Testis (tissue), 3 donors: Measurements from ENCODE around the gene NCAM1. TPM values are rescaled to one million over a fixed set of nuclear protein-coding genes. Genes with fewer than 3 reads are reported as not detected.

Experiments used
- DNase-seq: peaks from one replicate; pipeline ENCODE4 v3.0.0-alpha.2; 2019
- H3K27ac ChIP-seq, 2 donors: fragments of 200-600 bp; sonication (generic); one replicate each; pipeline ENCODE4 v1.5.1; 2019
- H3K27me3 ChIP-seq: fragments of 200-600 bp; sonication (generic); one replicate; pipeline ENCODE4 v1.5.1; 2019
- H3K36me3 ChIP-seq: fragments of 200-600 bp; sonication (generic); one replicate; pipeline ENCODE4 v1.5.1; 2017; ENCODE audit warnings: low read depth; ENCODE audit errors: missing control alignments
- H3K4me1 ChIP-seq: fragments of 200-600 bp; sonication (generic); one replicate; pipeline ENCODE4 v1.5.1; 2019
- H3K4me3 ChIP-seq, 2 donors: fragments of 200-600 bp; sonication (generic); one replicate each; pipeline ENCODE4 v1.5.1; 2017 to 2019
- H3K9me3 ChIP-seq: fragments of 200-600 bp; sonication (generic); one replicate; pipeline ENCODE4 v1.5.1; 2017
- POLR2A ChIP-seq: fragments of 450-650 bp; IDR thresholded peaks from one replicate; pipeline ENCODE4 v1.6.1; 2017; ENCODE audit warnings: antibody characterized with exemption, mild to moderate bottlenecking, moderate library complexity
- WGBS, 2 donors: methylation state at CpG; one replicate each; pipeline ENCODE4 v1.1.5; 2018; 5-methylcytosine and 5-hydroxymethylcytosine counted together
- intact Hi-C: fragments of 100-400 bp; cut with DNase I; formaldehyde crosslinking; loops from one replicate; pipeline ENCODE4 v1.15.1; 2023; ENCODE audit warnings: low total_unique reads
- polyA plus RNA-seq: library from polyadenylated mRNA; stranded (reverse); fragments of 350-450 nt; fragmentation: Illumina TruSeq; extraction: RNeasy Lipid Tissue Mini Kit (QIAGEN cat#74804); gene quantifications from one replicate; pipeline ENCODE4 v1.2.3, GENCODE V29; 2014; ENCODE audit warnings: low read depth, low replicate concordance; ENCODE audit not compliant: insufficient read depth
- total RNA-seq, 2 donors: library from RNA; depleted of rRNA; stranded (reverse); fragments of >200 nt; gene quantifications; one replicate each; pipeline ENCODE4 v1.2.3, GENCODE V29; 2016
- TF ChIP-seq, protein P1 (sequence below), 3 experiments: fragments of 450-650 bp in 2 of 3; fragments of 200-600 bp in 1 of 3; sonication (generic) in 1 of 3; IDR thresholded peaks; one replicate each; pipeline ENCODE4 v1.5.1; 2016 to 2019; ENCODE audit warnings: antibody characterized with exemption in 3 of 3, mild to moderate bottlenecking in 2 of 3, moderate library complexity in 1 of 3

The NCAM1 gene
- total and polyA plus RNA-seq, 3 donors from 2014 or later: 12.3 to 33.3 (median 13.8) TPM

DNA sequence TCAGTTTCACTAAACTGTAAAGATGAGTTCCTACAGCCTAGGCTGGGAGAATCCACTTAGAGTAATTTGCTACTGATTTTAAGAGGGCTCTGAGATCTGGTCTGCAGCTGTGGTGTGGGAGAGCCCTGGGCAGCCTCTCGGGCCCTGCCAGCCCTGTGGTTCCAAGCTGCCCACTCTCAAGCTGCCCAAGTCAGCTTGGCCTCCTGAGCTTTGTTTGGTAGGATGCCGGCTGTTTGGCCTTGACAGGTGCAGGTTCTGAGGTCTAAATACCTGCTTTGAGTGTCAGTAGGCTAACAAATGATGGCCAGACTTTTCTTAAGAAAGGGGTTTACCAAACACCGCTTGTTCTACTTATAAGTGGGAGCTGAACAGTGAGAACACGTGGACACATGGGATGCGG lies 219.9 kb downstream of the NCAM1 start:
- Histone ChIP-seq H3K4me3 (no peak overlapping the region), H3K9me3 (no peaks in the 10 kb centered on the region), H3K27me3 (no peaks in the 10 kb centered on the region), H3K36me3 (no peaks in the 10 kb centered on the region), H3K27ac (no peak overlapping the region), H3K4me1 (no peaks in the 10 kb centered on the region)
- 91 to 98% methylated on average over 5 of the region's 5 CpGs for WGBS, 2 donors
- intact Hi-C loops: no loop called here
- no peak for DNase-seq
- TF ChIP-seq, protein P1, sequence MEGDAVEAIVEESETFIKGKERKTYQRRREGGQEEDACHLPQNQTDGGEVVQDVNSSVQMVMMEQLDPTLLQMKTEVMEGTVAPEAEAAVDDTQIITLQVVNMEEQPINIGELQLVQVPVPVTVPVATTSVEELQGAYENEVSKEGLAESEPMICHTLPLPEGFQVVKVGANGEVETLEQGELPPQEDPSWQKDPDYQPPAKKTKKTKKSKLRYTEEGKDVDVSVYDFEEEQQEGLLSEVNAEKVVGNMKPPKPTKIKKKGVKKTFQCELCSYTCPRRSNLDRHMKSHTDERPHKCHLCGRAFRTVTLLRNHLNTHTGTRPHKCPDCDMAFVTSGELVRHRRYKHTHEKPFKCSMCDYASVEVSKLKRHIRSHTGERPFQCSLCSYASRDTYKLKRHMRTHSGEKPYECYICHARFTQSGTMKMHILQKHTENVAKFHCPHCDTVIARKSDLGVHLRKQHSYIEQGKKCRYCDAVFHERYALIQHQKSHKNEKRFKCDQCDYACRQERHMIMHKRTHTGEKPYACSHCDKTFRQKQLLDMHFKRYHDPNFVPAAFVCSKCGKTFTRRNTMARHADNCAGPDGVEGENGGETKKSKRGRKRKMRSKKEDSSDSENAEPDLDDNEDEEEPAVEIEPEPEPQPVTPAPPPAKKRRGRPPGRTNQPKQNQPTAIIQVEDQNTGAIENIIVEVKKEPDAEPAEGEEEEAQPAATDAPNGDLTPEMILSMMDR (IDR thresholded peaks at IDR 0.05): no peak

DNA sequence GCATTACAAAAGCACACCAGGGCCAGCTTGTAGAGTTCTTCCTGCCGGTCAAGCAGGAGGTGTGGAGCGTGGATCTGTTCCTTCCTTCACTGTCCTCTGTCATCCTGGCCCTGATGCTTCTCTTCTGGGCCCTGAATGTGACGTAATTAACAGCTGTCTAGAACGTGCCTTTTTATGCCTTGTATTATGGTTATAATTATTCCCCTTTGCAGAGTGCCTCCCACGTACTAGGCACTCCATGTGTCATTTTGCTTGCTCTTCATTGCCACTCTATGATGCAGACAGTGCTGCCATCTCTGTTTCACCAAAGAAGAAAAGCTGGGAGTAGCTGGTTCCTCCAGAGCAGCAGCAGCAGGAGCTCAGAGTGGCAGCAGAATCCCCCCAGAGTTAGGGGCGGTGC lies 221.1 kb downstream of the NCAM1 start:
- Histone ChIP-seq H3K4me1 (no peaks in the 10 kb centered on the region), H3K36me3 (no peaks in the 10 kb centered on the region), H3K4me3 (no peak overlapping the region), H3K9me3 (no peaks in the 10 kb centered on the region), H3K27me3 (no peaks in the 10 kb centered on the region), H3K27ac (no peak overlapping the region)
- TF ChIP-seq, protein P1 (IDR thresholded peaks at IDR 0.05): no peak
- no peak for TF ChIP-seq POLR2A
- intact Hi-C loops: no loop called here
- 88 to 92% methylated on average over 6 of the region's 6 CpGs for WGBS, 2 donors
- DNase-seq: no peak

DNA sequence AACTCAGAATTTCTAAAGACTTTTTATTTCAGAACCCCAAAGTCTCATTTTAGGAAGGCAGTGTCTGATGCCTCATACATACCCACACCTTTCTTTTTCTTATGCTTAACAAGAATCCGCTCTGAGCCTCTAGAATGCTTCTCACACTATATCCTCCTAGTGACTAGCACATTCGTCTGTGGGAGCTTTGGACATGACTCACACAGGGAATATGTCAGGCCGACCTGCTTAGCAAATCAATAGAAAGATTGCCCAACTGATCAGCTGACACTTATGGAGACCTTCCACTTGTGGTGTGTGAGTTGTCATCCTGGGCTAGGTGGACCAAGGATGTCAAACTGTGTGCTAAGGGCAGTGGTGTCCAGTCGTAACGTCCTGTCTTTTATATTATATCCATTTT lies 223.3 kb downstream of the NCAM1 start:
- TF ChIP-seq POLR2A: no peak
- TF ChIP-seq, protein P1 (IDR thresholded peaks at IDR 0.05): no peak
- no peaks in the 10 kb centered on the region for H3K4me1 ChIP-seq
- no peak overlapping the region for H3K4me3 ChIP-seq
- H3K27me3 ChIP-seq: no peaks in the 10 kb centered on the region
- no peaks in the 10 kb centered on the region for H3K36me3 ChIP-seq
- DNase-seq: no peak
- intact Hi-C loops: no loop called here
- H3K9me3 ChIP-seq: no peaks in the 10 kb centered on the region
- no peak overlapping the region for H3K27ac ChIP-seq
- 93 to 97% methylated on average over 5 of the region's 5 CpGs for WGBS, 2 donors

DNA sequence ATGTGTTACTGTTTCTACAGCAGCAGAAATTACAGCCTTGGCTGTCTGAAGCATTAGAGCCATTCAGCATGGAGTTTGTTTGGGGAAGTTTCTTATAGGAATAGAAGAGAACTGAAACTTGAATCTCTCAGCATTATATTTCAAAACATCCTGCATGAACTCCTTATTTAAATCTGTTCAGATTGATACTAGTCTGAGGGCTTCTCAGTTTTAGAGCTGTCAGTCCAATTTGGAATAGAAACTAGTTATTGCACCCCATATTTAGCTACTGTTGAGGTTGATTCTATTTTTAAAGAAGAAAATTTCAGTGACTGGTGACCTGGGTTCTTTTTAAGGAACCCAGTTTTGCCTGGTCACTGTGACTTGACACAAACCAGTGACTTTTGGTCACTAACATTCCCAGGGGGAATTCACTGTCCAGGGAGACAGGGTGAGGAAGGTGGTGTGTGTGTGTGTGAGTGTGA lies 227.2 kb downstream of the NCAM1 start:
- Histone ChIP-seq H3K36me3 (no peaks in the 10 kb centered on the region), H3K9me3 (no peaks in the 10 kb centered on the region), H3K4me3 (no peak overlapping the region), H3K27ac (no peak overlapping the region), H3K4me1 (peaks cover 9% of the 10 kb centered on the region), H3K27me3 (no peaks in the 10 kb centered on the region)
- intact Hi-C loops: no loop called here
- no peak for DNase-seq
- TF ChIP-seq POLR2A: no peak
- TF ChIP-seq, protein P1 (IDR thresholded peaks at IDR 0.05): no peak

DNA sequence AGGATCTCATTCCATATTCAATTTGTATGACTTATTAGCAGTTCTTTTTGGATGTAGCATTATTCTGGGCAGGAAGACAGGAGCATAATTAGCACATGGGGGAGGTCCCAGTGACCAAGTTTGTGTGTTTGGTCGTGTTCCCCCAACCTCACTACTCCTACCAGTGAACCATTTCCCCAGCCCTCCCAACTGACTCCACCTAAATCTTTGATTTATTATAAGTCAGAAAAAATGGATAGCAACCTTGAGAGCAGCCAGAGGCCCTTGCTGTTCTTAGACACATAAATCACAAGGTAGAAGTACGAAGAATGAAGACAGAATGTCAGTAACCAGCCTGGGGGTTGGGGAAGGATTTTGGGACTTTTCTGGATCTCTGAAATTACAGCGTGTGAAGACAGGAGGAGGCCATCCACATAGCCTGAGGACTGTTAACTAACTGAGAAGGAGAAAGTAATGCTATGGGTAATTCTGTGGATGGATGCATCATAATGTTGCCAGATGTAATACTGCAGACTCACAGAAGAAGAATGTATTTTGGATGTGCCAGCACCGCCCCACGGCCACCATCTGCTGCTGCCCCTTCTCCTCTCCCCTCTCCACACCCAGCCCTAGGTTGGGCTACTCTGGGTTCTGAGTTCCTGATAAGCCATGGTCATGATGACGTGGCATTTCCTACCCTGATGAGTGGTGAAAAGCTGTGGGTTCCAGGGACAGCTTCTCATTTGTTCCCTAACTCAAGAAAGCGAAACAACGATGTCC lies 228.9 kb downstream of the NCAM1 start:
- no peaks in the 10 kb centered on the region for H3K36me3 ChIP-seq
- no peak overlapping the region for H3K4me3 ChIP-seq
- no peaks in the 10 kb centered on the region for H3K27me3 ChIP-seq
- WGBS, 2 donors: 76% methylated on average over 8 of the region's 8 CpGs
- TF ChIP-seq POLR2A: no peak
- TF ChIP-seq, protein P1 (IDR thresholded peaks at IDR 0.05): no peak
- H3K9me3 ChIP-seq: no peaks in the 10 kb centered on the region
- intact Hi-C loops: no loop called here
- DNase-seq: no peak
- peaks cover 14% of the 10 kb centered on the region for H3K4me1 ChIP-seq
- H3K27ac ChIP-seq: no peak overlapping the region
